NCI-H510A treated with DMSO at 0.1 percent for 48 hours (cell line): ENCODE results near the gene DNPEP.
"Not testable (repeated sequence)": the region's sequence is repeated elsewhere in the genome, so short reads cannot be mapped to it uniquely, and the experiment has no call there.

Source experiments
- DNase-seq: peaks from one replicate; lab custom pipeline; 2025; lab: John Stamatoyannopoulos, UW

DNPEP gene

DNA sequence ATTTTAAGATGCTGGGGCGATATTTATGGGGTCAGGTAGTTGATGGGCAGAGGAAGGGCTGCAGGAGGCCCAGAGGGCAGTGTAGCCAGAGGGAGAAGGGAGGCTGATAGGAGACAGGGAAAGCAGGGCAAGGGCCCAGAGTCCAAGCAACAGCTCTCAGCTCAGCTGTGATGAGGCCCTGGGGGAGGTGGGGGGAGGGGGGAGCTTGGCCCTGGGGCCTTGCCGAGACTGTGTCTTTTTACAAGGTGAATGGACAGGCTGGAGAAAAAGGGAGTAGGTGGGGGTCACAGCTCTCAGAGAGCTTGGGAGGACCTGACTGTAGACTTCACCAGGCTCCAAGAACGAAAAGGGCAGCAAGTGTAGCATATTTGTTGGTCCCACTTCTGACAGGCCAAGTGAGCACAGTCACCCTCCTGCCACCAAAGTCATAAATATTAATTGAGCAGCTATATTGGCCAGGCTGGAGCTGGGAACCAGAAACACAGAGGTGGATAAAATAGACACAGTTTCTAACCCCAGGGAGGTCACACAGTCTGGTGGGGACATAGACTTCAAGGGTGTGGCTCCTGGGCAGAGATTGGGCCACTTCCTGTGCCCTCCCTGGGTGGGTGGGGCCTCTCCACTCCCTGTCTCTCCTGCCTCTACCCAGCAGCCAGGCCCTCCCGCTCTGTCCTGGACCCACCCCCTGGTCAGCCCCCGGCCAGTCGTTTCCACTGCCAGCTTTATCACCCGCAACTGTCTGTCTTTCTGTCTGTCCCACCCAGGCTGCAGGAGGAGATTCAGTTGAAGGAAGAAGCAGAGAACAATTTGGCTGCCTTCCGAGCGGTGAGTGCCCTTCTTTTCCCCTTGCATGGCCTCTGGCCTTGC lies 31.9 kb upstream of the DNPEP start:
- no peak for DNase-seq

GRCh38 chr2:219419012-219419324 lies 31.3 kb upstream of the DNPEP start:
- no peak for DNase-seq

DNA sequence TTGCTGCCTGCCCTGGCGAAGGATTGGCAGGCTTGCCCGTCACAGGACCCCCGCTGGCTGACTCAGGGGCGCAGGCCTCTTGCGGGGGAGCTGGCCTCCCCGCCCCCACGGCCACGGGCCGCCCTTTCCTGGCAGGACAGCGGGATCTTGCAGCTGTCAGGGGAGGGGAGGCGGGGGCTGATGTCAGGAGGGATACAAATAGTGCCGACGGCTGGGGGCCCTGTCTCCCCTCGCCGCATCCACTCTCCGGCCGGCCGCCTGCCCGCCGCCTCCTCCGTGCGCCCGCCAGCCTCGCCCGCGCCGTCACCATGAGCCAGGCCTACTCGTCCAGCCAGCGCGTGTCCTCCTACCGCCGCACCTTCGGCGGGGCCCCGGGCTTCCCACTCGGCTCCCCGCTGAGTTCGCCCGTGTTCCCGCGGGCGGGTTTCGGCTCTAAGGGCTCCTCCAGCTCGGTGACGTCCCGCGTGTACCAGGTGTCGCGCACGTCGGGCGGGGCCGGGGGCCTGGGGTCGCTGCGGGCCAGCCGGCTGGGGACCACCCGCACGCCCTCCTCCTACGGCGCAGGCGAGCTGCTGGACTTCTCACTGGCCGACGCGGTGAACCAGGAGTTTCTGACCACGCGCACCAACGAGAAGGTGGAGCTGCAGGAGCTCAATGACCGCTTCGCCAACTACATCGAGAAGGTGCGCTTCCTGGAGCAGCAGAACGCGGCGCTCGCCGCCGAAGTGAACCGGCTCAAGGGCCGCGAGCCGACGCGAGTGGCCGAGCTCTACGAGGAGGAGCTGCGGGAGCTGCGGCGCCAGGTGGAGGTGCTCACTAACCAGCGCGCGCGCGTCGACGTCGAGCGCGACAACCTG lies 30.7 kb upstream of the DNPEP start, which contains the start of gene DES:
TSS of gene DES (plus strand) at position 223 of the 857 bp plus-strand sequence. CDS start at position 309, 86 bp downstream.
- DNase-seq, result no peak

DNA sequence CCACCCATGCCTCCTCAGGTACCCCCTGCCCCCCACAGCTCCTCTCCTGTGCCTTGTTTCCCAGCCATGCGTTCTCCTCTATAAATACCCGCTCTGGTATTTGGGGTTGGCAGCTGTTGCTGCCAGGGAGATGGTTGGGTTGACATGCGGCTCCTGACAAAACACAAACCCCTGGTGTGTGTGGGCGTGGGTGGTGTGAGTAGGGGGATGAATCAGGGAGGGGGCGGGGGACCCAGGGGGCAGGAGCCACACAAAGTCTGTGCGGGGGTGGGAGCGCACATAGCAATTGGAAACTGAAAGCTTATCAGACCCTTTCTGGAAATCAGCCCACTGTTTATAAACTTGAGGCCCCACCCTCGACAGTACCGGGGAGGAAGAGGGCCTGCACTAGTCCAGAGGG lies 29.7 kb upstream of the DNPEP start:
- DNase-seq, result no peak

GRCh38 chr2:219416938-219417337 lies 29.2 kb upstream of the DNPEP start:
- no peak for DNase-seq

- DNase-seq, result no peak
Measured at GRCh38 chr2:219416235-219416602, 28.5 kb upstream of the DNPEP start.

DNA sequence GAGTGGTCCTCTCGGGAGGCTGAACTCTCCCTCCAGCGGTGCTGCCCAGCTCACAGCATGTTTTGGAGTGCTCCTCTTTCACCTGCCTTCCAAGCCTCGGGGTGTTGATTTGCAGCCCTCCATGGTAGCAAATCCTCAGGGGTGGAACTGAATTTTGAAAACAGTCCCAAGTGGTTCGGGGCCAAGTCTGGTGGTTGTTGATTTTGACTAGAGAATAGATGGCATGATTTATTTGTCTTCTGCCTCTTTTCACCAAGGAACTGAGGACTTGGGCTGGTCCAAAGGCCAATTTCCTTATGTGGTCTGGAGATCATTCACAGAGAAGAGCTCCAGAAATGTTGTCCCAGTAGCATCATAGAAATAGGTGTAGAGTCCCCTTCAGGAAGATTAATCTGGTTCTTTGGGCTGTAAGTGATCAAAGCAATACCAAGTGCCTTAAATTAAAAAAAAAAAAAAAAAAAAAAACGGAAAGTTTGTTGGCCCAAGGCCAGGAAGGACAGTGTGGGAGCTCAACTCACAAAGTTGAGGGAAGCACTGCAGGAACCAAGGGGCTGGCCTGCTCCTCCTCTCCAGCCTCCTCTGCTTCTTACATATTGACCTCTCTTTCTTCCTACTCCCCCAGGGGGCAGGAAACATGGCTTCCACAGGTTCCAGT lies 28.0 kb upstream of the DNPEP start:
- DNase-seq, result no peak

- no peak for DNase-seq
Measured at GRCh38 chr2:219414857-219415256, 27.1 kb upstream of the DNPEP start.

GRCh38 chr2:219410390-219410789 lies 22.7 kb upstream of the DNPEP start:
- DNase-seq, result no peak

DNA sequence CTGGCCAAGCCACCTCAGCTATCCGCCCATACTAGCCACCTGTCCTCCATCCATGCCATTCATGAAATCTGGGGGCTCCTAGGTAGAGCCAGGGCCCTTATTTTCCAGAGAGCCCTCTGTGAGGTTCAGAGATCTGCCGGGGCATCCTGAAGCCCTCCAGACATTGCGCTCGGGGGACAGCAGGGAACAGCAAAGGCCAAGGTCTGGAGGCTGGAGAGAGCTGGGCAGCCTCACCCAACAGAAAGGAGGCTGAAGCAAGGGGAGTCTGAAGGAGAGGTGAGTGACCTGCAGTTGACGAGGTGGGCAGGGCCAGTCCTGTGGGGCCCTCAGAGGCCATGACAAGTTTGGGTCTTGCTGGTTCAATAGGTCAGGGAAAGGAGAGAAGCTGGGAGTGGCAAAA lies 21.9 kb upstream of the DNPEP start:
- DNase-seq, result no peak

DNA sequence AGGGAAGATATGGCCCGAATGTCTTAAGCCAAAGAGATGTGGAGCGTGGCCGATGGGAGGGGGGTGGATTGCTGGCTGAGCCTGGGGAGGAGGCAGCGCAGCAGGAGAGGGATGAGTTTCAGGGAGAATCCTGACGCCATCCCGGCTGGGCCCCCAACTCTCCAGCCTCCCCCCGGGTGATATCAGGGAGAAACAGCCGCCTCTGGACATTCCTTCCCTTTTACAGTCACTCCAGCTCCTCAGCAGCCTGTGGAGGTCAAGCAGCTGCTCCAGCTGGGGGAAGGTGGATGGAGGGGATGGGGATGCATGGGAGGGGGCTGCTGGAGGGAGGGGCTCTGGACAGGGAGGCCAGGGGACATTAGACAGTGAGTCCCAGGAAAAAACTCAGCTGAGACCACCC lies 20.9 kb upstream of the DNPEP start:
- no peak for DNase-seq

DNA sequence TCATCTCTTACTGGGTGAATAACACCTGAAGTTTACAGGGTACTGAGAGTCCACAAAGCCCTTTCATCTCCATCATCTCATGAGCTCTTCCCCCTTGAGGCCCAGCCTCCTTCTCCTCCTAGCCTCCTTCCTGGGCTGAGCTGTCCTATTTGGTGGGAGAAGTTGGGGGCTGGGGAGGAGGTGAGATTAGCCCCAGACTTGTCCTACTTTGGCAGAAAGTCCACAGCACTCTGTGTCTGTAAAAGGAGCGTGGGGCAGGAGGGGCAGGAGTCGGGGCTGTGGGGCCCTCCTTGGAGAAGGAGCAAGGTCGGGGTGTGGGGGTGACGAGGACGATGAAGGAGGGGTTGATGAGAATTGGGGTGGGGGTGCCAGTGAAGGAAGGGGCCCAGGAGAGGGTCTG lies 20.5 kb upstream of the DNPEP start:
- DNase-seq, result no peak

- not testable (repeated sequence) for DNase-seq
Measured at GRCh38 chr2:219407343-219407742, 19.6 kb upstream of the DNPEP start.

DNA sequence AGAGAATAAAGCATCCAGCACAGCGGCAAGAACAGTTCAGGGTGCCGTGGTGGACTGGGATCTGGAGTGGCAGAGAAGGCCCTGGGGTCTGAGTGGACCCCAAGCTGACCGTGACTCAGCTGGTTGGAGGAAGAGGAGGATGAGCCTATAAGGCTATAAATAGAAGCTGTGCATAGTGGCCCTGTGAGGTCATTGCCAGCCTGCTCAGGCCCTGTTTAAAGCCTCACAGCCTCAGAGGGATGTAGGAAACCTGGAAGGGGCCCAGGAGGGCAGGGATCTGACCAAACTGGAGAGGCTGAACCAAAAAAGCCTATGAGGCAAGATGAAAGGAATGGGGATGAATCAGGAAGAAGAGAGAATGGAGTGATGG lies 19.1 kb upstream of the DNPEP start:
- no peak for DNase-seq

GRCh38 chr2:219405958-219406860 lies 18.5 kb upstream of the DNPEP start:
- no peak for DNase-seq

GRCh38 chr2:219405451-219405850 lies 17.7 kb upstream of the DNPEP start:
- no peak for DNase-seq

- no peak for DNase-seq
Measured at GRCh38 chr2:219404954-219405353, 17.2 kb upstream of the DNPEP start.

GRCh38 chr2:219404291-219404910 lies 16.7 kb upstream of the DNPEP start:
- DNase-seq, result no peak

DNA sequence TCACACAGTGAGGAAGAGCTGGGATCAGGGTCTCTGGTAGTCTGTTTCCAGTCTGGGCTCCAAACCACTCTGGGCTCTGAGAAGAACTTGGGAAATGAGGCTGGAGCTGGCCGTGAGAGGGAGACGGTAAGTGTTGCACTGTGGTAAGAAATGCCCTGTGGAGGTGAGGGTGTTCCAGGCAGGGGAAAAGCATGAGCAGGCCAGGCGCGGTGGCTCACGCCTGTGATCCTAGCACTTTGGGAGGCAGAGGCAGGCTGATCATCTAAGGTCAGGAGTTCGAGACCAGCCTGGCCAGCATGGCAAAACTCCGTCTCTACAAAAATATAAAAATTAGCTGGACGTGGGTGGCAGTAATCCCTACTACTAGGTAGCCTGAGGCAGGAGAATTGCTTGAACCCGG lies 16.1 kb upstream of the DNPEP start:
- no peak for DNase-seq

GRCh38 chr2:219402665-219403515 lies 15.2 kb upstream of the DNPEP start:
- DNase-seq, result peak; percentile 72
